Activated gamma-delta T cell treated with Interleukin-2 at 50 U/mL for 16 hours (primary cell): ENCODE results near the gene ZXDA.
A peak's percentile ranks its signal among the peaks of the same experiment; 100 is the strongest.
"Not testable (repeated sequence)": the region's sequence is repeated elsewhere in the genome, so short reads cannot be mapped to it uniquely, and the experiment has no call there.

ENCODE experiments used
- DNase-seq: peaks from one replicate; pipeline ENCODE4 v3.0.0-alpha.2; 2020

The ZXDA gene, protein sequence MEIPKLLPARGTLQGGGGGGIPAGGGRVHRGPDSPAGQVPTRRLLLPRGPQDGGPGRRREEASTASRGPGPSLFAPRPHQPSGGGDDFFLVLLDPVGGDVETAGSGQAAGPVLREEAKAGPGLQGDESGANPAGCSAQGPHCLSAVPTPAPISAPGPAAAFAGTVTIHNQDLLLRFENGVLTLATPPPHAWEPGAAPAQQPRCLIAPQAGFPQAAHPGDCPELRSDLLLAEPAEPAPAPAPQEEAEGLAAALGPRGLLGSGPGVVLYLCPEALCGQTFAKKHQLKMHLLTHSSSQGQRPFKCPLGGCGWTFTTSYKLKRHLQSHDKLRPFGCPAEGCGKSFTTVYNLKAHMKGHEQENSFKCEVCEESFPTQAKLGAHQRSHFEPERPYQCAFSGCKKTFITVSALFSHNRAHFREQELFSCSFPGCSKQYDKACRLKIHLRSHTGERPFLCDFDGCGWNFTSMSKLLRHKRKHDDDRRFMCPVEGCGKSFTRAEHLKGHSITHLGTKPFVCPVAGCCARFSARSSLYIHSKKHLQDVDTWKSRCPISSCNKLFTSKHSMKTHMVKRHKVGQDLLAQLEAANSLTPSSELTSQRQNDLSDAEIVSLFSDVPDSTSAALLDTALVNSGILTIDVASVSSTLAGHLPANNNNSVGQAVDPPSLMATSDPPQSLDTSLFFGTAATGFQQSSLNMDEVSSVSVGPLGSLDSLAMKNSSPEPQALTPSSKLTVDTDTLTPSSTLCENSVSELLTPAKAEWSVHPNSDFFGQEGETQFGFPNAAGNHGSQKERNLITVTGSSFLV

DNA sequence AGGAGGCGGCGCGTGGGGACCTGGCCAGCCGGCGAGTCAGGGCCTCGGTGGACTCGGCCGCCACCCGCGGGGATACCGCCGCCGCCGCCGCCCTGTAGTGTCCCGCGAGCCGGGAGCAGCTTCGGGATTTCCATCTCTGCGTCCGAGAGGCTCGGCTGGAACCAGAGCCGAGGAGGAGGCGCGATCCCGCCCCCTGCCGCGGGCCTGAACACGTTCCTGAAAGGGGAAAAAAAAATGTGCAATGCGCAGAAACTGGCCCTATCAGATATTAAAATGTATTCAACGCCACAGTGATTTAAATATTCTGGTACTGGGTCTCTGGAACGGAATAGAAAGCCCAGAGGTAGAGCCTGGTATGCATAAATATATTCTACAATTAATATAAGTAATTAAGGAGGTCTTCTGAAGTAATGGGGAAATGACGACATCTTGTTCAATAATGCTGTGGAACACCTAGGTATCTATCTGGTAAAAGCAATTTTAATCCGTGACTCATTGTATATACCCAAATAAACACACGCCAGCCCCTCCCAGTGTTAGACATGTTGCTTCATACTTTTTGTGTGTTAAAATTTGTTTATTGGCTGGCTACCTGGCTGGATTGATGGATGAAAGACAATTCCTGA is at the start of gene ZXDA:
TSS of gene ZXDA (minus strand) at position 172 of the 626 bp plus-strand sequence. CDS start at position 134, 38 bp downstream.
- DNase-seq, result not testable (repeated sequence)

DNA sequence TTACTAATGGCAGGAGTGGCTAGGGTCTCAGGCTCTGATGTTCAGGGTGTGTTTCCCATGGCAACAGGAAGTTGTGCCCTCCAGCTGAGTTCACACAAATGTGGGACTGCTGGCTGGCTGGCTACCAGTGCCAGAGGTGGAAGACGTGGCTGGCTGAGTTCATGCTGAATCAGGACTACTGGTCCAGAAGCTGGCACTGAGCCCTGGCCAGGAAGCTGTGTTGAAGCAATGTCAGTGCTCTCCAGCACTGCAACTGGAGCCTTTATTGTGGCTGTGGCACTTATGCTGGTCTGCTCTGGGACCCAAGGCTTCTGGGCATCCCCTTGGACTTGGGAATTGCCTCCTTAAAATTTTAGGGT is 42.0 kb upstream of the ZXDA start:
- no peak for DNase-seq

- no peak for DNase-seq
Measured at GRCh38 chrX:57951666-57952319, 41.5 kb upstream of the ZXDA start.

DNA sequence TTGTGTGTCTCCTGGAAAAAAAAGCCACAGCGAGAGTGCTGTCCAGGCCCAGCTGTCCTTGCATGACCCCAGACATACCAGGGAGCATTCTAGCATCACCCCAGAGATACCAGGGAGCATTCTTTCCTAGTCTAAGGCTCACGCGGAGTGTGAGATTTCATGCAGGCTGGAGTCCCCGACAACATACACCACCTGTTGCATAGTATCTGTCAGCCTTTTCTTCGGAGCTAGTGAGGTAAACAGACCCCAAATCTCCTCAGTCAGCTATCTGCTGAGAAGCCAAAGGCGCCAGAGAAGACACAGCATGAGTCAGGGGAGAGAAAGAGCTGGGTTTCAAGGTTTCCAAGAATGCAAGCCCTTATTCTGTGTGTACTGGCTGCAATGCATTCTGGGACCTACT is 23.1 kb upstream of the ZXDA start:
- DNase-seq, result no peak

GRCh38 chrX:57932266-57932665 is 22.0 kb upstream of the ZXDA start:
- DNase-seq, result no peak

DNA sequence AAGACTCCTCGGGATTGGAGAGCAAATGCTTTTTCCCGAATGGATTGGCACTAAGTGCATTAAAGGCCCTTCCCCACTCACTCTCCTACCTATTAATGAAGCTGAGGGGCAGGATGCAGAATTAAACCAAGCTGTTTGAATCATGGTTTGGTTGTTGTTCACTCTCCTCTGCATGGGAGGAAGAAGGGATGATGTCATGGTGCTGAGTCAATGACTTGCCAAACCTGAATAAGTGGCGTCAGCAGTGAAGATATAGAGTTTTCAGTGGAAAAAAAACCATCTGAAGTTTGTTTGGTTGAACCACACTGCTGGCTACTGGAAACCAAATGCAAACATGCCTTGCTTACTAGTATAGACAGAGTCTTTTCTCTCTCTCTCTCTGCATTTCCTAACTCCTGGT is 19.8 kb upstream of the ZXDA start:
- no peak for DNase-seq

GRCh38 chrX:57929373-57929772 is 19.1 kb upstream of the ZXDA start:
- DNase-seq, result no peak

DNA sequence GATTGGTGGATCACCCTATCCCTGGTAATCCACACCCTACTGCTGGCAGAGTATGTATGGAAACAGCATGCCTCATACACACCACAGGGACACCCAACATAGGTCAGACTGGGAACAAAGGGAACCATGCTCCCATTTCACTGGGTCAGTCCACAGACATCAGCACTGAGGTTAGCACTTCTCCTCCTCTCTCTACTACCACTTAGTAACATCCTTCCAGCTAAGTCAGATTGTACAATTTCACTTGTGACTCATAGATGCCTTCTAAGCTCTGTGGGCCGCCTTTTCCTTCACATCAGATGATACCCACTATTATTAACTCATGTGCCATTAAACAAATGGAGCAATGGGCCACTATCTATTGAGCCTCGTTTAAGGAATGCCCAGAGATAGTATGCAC is 15.5 kb upstream of the ZXDA start:
- DNase-seq, result no peak

DNA sequence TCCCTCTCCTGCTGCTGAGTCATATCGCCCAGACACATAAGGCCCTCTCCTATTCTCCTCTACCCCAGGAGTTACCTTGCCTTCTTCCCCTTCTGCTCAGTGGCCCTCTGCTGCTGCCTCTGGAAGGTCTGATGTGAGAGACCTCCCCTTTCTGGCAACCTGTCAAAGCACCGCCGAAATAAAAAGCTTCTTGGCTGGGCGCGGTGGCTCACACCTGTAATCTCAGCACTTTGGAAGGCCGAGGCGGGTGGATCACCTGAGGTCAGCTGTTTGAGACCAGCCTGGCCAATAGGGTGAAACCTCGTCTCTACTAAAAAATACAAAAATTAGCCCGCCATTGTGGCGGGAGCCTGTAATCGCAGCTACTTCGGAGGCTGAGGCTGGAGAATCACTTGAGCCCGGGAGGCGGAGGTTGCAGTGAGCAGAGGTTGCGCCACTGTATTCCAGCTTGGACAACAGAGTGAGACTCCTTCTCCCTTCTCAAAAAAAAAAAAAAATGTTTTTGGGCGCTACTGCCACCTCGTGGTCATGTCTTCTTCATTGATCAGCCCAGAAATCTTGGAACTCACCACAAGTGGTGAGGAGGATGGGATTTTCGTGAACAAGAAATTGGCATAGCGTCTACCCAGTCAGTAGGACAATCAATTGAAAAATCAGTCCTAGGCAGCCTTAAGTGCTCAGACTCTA is 8.6 kb upstream of the ZXDA start:
- DNase-seq, result no peak

GRCh38 chrX:57915680-57916079 is 5.4 kb upstream of the ZXDA start:
- DNase-seq, result no peak

DNA sequence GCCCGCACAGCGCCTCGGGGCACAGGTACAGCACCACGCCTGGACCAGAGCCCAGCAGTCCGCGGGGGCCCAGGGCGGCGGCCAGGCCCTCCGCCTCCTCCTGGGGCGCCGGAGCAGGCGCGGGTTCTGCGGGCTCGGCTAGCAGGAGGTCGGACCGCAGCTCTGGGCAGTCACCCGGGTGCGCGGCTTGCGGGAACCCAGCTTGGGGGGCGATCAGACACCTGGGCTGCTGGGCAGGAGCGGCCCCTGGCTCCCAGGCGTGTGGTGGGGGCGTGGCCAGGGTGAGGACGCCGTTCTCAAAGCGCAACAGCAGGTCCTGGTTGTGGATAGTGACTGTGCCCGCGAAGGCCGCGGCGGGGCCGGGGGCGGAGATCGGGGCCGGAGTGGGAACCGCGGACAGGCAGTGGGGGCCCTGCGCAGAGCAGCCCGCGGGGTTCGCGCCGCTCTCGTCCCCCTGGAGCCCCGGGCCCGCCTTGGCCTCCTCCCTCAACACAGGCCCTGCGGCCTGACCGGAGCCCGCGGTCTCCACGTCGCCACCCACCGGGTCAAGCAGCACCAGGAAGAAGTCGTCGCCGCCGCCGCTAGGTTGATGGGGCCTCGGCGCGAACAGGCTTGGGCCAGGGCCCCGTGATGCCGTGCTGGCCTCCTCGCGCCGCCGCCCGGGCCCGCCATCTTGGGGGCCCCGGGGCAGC is 517 bp downstream of the ZXDA start:
- DNase-seq, result peak; percentile 15

DNA sequence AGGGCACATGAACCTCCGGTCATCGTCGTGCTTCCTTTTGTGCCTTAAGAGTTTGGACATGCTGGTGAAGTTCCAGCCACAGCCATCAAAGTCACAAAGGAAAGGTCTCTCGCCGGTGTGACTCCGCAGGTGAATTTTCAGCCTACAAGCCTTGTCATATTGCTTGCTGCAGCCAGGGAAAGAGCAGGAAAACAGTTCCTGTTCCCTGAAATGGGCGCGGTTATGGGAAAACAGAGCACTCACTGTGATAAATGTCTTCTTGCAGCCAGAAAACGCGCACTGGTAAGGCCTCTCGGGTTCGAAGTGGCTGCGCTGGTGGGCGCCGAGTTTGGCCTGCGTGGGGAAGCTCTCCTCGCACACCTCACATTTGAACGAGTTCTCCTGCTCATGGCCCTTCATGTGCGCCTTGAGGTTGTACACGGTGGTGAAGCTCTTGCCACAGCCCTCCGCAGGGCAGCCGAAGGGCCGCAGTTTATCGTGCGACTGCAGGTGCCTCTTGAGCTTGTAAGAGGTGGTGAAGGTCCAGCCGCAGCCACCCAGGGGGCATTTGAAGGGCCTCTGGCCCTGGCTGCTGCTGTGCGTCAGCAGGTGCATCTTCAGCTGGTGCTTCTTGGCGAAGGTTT is 1.2 kb downstream of the ZXDA start:
- DNase-seq, result not testable (repeated sequence)

DNA sequence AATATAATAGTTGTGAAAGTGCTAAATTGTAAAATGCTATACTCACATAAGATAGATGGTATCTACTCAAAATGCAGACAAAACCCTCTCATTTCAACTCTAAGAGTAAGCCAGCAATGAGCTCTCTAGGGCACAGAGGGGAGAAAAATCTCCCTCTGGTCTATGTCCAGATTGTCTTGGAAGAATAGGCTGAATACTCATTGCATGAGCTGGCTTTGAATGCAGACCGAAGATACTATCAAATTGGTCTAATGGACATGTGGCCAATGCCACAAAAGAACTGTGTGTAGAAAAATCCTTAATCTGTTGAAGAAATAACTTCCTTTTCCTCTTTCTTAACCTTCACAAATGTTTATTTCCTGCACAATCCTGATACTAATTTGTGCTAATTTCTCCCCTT is 3.5 kb downstream of the ZXDA start:
- no peak for DNase-seq

GRCh38 chrX:57905141-57905540 is 5.1 kb downstream of the ZXDA start:
- DNase-seq, result no peak

DNA sequence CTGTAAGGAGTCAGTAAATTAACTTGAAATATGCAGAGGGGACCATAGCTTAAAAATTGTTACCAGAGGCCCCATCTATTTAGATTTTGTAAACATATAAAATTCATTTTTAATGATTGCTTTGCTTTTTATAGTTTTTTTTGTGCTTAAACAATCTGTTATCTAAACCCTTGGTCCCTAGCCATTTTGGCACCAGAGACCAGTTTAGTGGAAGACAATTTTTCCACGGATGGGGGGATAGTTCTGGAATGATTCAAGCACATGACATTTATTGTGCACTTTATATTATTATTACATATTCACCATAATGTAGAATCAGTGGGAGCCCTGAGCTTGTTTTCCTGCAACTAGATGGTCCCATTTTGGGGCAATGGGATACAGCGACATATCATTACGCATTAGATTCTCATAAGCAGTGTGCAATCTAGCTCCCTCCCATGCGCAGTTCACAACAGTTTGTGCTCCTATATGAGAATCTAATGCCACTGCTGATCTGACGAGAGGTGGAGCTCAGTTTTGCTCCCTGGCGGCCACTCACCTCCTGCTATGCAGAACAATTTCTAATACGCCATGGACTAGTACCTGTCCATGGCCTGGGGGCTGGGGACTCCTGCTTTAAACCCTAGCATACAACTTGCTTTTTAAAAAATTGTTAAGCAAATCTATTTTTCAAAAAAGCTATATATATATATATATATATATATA is 5.9 kb downstream of the ZXDA start:
- DNase-seq, result no peak

DNA sequence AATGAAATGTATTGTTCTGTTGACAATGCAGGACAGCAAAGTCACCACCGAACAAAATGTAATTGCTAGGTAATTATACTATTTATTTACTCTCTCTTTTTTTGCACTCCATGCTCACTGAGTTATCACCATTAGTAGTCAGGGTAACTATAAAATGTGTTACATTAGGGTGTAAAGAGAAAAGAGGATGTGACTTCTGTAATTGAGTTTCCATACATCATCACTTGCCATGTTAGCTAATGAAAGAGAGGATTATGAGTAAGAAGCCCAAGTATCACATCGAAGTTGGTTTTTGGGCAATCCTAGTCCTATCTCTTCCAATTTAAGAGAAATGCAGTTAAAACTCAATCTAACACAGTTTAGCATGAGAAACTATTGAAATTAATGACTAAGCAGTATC is 7.6 kb downstream of the ZXDA start:
- no peak for DNase-seq

- no peak for DNase-seq
Measured at GRCh38 chrX:57901466-57901865, 8.8 kb downstream of the ZXDA start.

DNA sequence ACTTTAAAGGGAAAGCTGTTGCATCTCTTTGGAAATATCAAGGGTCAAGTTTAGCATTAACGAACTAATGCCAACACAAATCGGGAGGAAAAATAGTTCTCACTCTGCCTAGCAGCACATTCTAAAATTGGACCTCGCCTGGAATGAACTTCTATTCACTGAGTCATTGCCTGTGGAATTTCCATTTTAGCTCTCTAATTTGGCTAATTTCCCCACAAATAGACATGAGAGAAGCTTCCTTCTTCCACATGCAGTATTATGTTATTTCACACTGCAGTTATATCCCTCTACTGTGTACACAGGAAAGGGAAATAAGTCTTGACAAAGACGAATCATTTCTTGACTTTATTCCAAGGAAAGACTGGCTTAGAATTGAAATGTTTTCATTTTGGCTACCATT is 9.3 kb downstream of the ZXDA start:
- no peak for DNase-seq

GRCh38 chrX:57899906-57900305 is 10.4 kb downstream of the ZXDA start:
- no peak for DNase-seq

DNA sequence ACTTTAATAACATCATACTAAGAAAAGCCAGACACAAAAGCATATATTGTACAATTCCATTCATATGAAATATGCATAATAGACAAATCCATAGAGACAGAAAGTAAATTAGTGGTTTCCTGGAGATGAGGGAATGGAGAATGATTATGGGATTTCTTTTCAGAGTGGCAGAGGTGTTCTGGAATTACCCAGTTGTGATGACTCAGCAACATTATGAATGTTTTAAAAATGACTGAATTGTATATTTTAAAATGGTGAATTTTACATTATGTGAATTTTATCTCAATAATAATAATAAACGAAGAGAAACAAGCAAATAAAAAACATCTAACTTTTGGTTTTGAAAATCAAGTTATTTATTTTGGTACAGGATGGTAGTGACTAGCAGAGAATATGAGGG is 11.2 kb downstream of the ZXDA start:
- DNase-seq, result no peak

DNA sequence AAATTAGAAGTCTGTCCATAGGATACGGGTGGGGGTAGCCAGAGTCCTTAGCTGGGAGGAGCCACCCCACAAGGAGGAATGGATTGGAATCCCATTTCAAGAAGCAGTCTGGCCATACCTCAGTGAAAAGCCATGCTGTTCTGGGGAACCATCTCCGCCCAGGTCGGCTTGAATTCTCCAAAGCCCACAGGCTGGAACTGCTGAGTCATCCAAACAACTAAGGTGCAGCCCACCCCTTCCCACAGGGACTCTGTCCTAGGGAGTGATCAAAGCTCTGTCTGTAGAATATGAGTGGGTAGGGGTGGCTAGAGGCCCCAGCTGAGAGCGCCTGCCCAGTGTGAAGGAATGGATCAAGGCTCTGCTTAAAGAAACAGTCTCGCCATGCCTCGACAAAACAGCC is 38.8 kb downstream of the ZXDA start:
- no peak for DNase-seq
